NCI-H1105 (cell line): ENCODE data around the gene SORBS1.

Experiments used
- DNase-seq: peaks from one replicate; lab custom pipeline; 2025; lab: John Stamatoyannopoulos, UW

Gene SORBS1

GRCh38 chr10:95289003-95289920, 271.9 kb downstream of the SORBS1 start:
- DNase-seq, result no peak

GRCh38 chr10:95288303-95288702, 272.9 kb downstream of the SORBS1 start:
- no peak for DNase-seq

GRCh38 chr10:95287281-95287680, 273.9 kb downstream of the SORBS1 start:
- no peak for DNase-seq

DNA sequence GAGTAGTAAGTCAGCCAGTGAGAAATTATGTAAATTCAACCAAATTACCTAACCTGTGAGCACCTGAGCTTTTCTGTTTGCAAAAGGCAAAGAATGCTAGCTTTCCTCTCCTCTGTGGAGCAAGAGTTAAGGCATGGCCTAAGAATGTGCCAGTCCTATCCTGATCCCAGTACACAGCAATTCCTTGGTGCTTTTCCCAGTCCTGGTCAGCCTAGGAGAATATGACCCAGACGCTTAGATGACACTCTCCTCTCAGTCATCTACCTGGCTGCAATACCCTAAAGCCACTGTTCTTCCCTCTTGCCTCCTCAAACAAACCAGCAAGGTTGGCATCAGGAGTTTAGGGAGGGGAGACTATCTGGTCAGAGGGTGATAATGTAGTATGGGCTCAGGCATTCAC, 274.5 kb downstream of the SORBS1 start:
- no peak for DNase-seq

DNA sequence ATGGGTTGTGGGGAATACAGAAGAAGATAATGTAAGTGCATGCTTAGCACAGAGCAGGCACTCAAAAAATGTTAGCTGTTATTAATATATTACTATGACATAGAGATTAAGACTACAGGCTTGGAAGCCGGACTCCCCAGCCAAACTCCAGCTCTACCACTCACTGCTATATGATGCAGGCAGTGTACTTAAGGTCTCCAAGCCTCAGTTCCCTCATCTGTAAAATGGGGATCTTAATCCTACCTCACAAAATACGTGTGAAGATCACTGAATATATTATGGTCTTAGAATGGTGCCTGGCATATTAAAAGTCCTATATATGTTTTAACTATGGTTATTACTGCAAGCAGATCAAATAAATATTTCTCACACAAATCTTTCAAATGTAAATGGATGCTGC, 275.6 kb downstream of the SORBS1 start:
- no peak for DNase-seq

- DNase-seq, result no peak
These were observed 276.4 kb downstream of the SORBS1 start for GRCh38 chr10:95284807-95285206.

GRCh38 chr10:95282107-95282506, 279.1 kb downstream of the SORBS1 start:
- no peak for DNase-seq

DNA sequence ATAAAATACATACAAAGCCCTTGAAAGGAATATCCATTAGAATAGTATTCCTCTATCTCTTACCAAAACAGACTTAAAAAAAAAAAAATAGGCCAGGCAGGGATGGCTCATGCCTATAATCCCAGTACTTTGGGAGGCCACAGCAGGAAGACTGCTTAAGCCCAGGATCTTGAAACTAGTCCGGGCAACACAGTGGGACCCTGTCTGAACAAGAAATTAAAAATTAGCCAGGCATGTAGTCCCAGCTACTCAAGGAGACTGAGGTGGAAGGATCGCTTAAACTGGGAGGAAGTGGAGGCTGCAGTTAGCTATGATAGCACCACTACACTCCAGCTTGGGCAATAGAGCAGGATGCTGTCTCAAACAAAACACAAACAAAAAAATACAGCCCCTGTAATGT, 280.0 kb downstream of the SORBS1 start:
- DNase-seq, result no peak

- no peak for DNase-seq
These were observed 280.5 kb downstream of the SORBS1 start for GRCh38 chr10:95280637-95281036.

- DNase-seq, result no peak
These were observed 281.9 kb downstream of the SORBS1 start for GRCh38 chr10:95279042-95279820.

DNA sequence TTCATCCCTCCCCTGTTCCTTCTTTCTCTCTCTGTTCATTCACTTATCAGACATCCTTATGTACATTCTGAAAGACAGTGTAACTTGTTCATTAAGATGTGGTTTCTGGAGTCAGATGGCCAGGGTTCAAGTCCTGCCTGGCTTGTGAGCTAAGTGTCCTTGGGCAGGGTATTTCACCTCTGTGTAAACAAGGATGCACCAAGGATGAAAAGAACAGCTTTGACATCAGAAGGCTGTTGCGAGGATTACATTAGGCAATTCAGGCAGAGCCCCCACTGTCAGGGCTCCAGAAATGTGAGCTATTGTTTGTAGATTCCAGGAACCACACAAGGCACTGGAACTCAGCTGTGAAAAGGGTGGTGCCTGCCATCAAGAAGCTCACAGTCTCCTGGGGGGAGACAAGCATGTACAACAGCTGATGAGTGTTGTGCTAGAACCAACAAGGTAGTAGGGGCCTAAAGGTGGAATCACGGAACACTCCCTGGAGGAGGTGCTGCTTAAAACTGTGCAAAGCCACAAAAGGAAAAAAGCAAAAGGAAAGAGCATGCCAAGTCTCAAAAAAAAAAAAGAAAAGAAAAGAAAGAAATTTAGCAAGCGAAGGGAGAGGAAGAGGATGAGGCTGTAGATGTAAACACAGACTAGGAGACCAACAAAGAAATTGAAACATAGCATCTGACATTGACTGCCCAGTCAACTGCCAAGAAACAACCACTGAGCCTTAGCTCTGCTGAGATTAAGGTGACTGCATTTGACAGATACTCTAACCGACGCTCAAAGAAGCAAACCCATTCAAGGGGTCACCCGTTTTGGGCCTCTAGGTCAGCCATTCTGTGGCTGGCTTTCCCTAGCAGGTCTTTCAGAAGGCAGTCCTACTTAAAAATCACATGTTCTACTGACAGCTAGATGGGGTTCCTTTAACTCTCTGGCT, 282.8 kb downstream of the SORBS1 start:
- no peak for DNase-seq

DNA sequence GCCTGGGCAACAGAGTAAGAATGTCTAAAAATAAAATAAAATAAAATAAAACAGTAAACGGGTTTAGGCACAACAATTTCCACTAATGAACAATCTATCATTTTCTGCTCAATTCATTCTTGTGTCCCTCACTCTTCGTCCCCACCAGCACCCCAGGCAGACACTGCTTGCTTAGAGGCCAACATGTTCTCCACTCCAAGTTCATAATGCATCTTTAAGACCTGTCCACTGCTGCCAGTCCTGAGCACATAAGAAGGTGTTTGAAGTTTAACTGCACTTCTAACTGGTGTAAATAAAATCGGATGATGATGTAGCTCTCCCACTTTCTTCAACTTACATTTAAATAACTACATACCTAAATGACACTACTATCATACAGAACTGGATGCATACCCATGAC, 283.6 kb downstream of the SORBS1 start:
- no peak for DNase-seq

DNA sequence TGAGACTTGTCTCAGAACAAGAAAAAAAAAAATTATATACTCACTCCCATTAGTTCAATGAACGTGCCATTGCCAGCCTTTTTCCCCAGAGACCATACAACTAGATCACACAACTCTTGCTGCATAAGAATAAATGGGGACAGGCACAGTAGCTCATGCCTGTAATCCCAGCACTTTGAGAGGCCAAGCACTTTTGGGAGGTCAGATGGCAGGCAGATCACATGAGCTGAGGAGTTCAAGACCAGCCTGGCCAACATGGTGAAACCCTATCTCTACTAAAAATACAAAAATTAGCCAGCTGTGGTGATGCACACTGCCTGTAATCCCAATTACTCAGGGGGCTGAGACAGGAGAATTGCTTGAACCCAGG, 284.0 kb downstream of the SORBS1 start:
- no peak for DNase-seq

GRCh38 chr10:95276367-95277200, 284.6 kb downstream of the SORBS1 start:
- DNase-seq, result no peak

GRCh38 chr10:95275726-95276366, 285.3 kb downstream of the SORBS1 start:
- no peak for DNase-seq

DNA sequence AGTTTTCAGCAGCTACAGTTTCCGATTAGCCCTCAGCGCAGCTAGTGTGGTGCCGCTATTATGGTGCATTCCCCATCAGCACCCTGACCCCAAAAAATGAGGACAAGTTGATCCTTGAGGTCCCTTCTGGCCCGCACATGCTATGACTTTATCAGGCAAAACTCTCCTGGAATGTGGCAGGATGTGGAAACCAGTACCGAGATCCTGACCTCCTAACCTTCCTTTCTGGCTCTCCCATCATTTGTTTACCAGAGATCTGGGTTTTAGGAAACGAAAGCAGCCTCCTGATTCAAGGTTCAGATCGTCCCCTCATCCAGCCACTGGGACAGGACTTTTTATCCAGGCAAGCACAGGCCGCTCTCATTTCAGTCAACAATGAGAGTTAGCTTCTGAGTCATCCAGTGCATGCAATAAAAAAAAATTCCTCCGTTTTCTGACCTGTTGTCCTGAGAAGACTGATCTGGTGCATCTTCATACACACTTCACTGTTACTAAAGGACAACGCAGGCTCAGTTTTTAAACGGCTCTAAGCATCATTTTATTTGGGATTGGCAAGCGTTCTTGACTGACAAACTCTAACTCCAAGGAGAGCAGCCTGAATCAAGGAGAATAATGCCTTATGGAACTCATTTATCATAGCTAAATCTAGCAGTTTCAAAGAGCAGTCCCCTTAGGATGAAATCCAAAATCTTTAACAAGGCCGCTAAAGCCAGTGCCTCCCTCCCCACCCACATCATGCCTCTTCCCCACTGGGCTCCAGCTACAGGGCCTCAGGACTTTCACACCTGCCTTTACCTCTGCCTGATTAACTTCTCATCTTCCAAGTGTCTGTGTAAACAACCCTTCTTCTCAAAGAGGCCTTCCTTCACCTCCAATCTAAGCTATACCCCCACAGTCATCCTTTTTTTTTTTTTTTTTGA, 287.5 kb downstream of the SORBS1 start:
- DNase-seq, result no peak

GRCh38 chr10:95268438-95268837, 292.7 kb downstream of the SORBS1 start:
- DNase-seq, result no peak

GRCh38 chr10:95267251-95267650, 293.9 kb downstream of the SORBS1 start:
- DNase-seq, result no peak

DNA sequence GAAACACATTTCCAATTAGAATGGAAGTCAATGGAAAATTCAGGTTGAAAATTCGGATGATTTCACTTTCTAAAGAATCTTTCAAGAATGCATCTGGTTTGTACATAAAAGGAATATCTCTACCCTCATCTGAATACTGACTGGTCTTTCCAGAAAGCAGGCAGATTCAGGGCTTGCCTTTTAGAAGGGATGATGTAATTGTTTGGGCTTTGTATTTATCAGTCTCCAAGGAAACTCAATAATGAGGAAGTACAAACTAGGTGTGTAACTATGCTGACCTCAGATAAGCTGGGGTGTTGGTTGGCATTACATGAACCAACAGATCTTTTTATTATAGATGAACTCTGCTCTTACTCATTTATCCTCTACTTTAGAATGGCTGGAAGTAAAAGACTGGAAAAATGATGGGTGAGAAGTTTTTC, 294.5 kb downstream of the SORBS1 start:
- DNase-seq, result no peak

- DNase-seq, result no peak
These were observed 295.6 kb downstream of the SORBS1 start for GRCh38 chr10:95265572-95265971.
